A549 treated with AZD2906 at 1 μM for 4 hours (cell line): ENCODE measurements around the gene CAPN3. TPM values are rescaled to one million over a fixed set of nuclear protein-coding genes. Genes with fewer than 3 reads are reported as not detected.

Source experiments
- total RNA-seq: library from RNA; stranded (reverse); fragments of 200-300 nt; extraction: Qiagen RNA extraction; gene quantifications from 5 replicates; pipeline ENCODE4 v1.2.3, GENCODE V29; 2022

The CAPN3 gene
- total RNA-seq = 0.17 to 0.36 TPM (median 0.22 TPM) in 5 replicates

DNA sequence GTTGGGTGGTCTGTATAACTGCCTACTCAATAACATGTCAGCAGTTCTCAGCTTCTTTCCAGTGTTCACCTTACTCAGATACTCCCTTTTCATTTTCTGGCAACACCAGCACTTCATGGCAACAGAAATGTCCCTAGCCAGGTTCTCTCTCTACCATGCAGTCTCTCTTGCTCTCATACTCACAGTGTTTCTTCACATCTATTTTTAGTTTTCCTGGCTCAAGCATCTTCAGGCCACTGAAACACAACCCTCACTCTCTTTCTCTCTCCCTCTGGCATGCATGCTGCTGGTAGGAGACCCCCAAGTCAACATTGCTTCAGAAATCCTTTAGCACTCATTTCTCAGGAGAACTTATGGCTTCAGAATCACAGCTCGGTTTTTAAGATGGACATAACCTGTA is at the start of gene CAPN3:
Gene CAPN3 (plus strand): TSS at position 253 of the 400 bp plus-strand sequence. CDS start 305 bp downstream, outside the sequence.

Other genes starting within 250 kb of the CAPN3 start
- gene PLA2G4F, start 202.9 kb upstream of the CAPN3 start, total RNA-seq = 0.05 TPM in 1 of 5 replicates, not detected in the others
- 14.3 to 16.0 TPM (median 15.0 TPM) in 5 replicates for gene VPS39, start 151.2 kb upstream of the CAPN3 start, total RNA-seq
- gene GANC, start 86.3 kb upstream of the CAPN3 start, total RNA-seq = 5.1 to 8.3 TPM (median 6.1 TPM) in 5 replicates
- 25.4 to 35.7 TPM (median 26.9 TPM) in 5 replicates for gene TMEM87A, start 86.1 kb upstream of the CAPN3 start, total RNA-seq
- gene ZNF106, start 131.6 kb downstream of the CAPN3 start, total RNA-seq = 7.3 to 10.8 TPM (median 9.5 TPM) in 5 replicates
- 14.4 to 45.6 TPM (median 17.6 TPM) in 5 replicates for gene SNAP23, start 136.1 kb downstream of the CAPN3 start, total RNA-seq
- gene LRRC57, start 189.3 kb downstream of the CAPN3 start, total RNA-seq = 10.4 to 13.5 TPM (median 11.9 TPM) in 5 replicates
- 18.4 to 23.8 TPM (median 19.1 TPM) in 5 replicates for gene HAUS2, start 189.3 kb downstream of the CAPN3 start, total RNA-seq
- 1.1 to 1.9 TPM (median 1.6 TPM) in 5 replicates for gene STARD9, start 216.1 kb downstream of the CAPN3 start, total RNA-seq